Dermis blood vessel endothelial cell (primary cell): Measurements from ENCODE around the gene HHAT. TPM values are rescaled to one million over a fixed set of nuclear protein-coding genes. Genes with fewer than 3 reads are reported as not detected.

Source experiments
- DNase-seq: peaks from one replicate; pipeline ENCODE4 v3.0.0; 2010
- total RNA-seq: library from RNA; depleted of rRNA; stranded (reverse); fragments of >200 nt; gene quantifications from 2 replicates; pipeline ENCODE4 v1.2.3, GENCODE V29; 2014

HHAT gene
- total RNA-seq, 1 donor from 2014 or later, result 4.8 TPM

- DNase-seq, result no peak
Observed at GRCh38 chr1:210689826-210690225, 361.1 kb downstream of the HHAT start.

- DNase-seq, result no peak
Observed at GRCh38 chr1:210690236-210690635, 361.5 kb downstream of the HHAT start.

- no peak for DNase-seq
Observed at GRCh38 chr1:210691039-210691610, 362.4 kb downstream of the HHAT start.

GRCh38 chr1:210692796-210693195 is 364.1 kb downstream of the HHAT start:
- no peak for DNase-seq

- no peak for DNase-seq
Observed at GRCh38 chr1:210695026-210695425, 366.3 kb downstream of the HHAT start.

- DNase-seq, result no peak
Observed at GRCh38 chr1:210696709-210697108, 368.0 kb downstream of the HHAT start.

- DNase-seq, result no peak
Observed at GRCh38 chr1:210697185-210697584, 368.5 kb downstream of the HHAT start.

- DNase-seq, result no peak
Observed at GRCh38 chr1:210698661-210699060, 370.0 kb downstream of the HHAT start.

GRCh38 chr1:210700083-210700482 is 371.4 kb downstream of the HHAT start:
- no peak for DNase-seq

GRCh38 chr1:210700511-210700910 is 371.8 kb downstream of the HHAT start:
- DNase-seq, result no peak

GRCh38 chr1:210702506-210702905 is 373.8 kb downstream of the HHAT start:
- no peak for DNase-seq

- no peak for DNase-seq
Observed at GRCh38 chr1:210703593-210703992, 374.9 kb downstream of the HHAT start.

GRCh38 chr1:210705086-210705485 is 376.4 kb downstream of the HHAT start:
- no peak for DNase-seq

GRCh38 chr1:210706246-210706645 is 377.5 kb downstream of the HHAT start:
- no peak for DNase-seq

GRCh38 chr1:210707300-210708240 is 378.9 kb downstream of the HHAT start:
- DNase-seq, result no peak

GRCh38 chr1:210709701-210710100 is 381.0 kb downstream of the HHAT start:
- no peak for DNase-seq

- no peak for DNase-seq
Observed at GRCh38 chr1:210711825-210712612, 383.3 kb downstream of the HHAT start.

GRCh38 chr1:210715072-210715471 is 386.4 kb downstream of the HHAT start:
- no peak for DNase-seq

- no peak for DNase-seq
Observed at GRCh38 chr1:210722410-210723081, 393.8 kb downstream of the HHAT start.

GRCh38 chr1:210723646-210724045 is 394.9 kb downstream of the HHAT start:
- no peak for DNase-seq

- no peak for DNase-seq
Observed at GRCh38 chr1:210724768-210725167, 396.1 kb downstream of the HHAT start.
